Activated T-helper 2 cell treated with anti-CD3 and anti-CD28 coated beads, Interferon-gamma antibody, Interleukin-2, Interleukin-4, amounts not matched to agents 10 μg/mL and 5 μg/mL and 100 μg/mL, durations not matched to agents 14 hours and 24 hours and 36 hours (primary cell): ENCODE data around the gene TMPRSS13. TPM values are rescaled to one million over a fixed set of nuclear protein-coding genes. Genes with fewer than 3 reads are reported as not detected.

Source experiments
- DNase-seq: peaks from one replicate; pipeline ENCODE4 v3.0.0; 2021; ENCODE audit warnings: low spot score
- H3K27ac Mint-ChIP-seq: one replicate; pipeline ENCODE4 v1.8.0; 2021; ENCODE audit warnings: mixed read lengths
- H3K27me3 Mint-ChIP-seq: one replicate; pipeline ENCODE4 v1.8.0; 2021; ENCODE audit warnings: low read depth, mixed read lengths
- H3K36me3 Mint-ChIP-seq: one replicate; pipeline ENCODE4 v1.8.0; 2021; ENCODE audit warnings: low read depth, mixed read lengths
- H3K4me1 Mint-ChIP-seq: one replicate; pipeline ENCODE4 v1.8.0; 2021; ENCODE audit warnings: low read depth, mixed read lengths
- H3K4me3 Mint-ChIP-seq: one replicate; pipeline ENCODE4 v1.8.0; 2021; ENCODE audit warnings: low read depth, mild to moderate bottlenecking, moderate library complexity, mixed read lengths
- H3K9me3 Mint-ChIP-seq: one replicate; pipeline ENCODE4 v1.8.0; 2021; ENCODE audit warnings: mixed read lengths
- intact Hi-C: fragments of 100-400 bp; cut with micrococcal nuclease; formaldehyde crosslinking; loops from one replicate; pipeline ENCODE4 v1.15.1; 2023
- total RNA-seq: library from RNA; stranded (reverse); gene quantifications from 2 replicates; pipeline ENCODE4 v1.2.3, GENCODE V29; 2022

Gene TMPRSS13
- total RNA-seq, 1 donor from 2014 or later, result 5.3 TPM

DNA sequence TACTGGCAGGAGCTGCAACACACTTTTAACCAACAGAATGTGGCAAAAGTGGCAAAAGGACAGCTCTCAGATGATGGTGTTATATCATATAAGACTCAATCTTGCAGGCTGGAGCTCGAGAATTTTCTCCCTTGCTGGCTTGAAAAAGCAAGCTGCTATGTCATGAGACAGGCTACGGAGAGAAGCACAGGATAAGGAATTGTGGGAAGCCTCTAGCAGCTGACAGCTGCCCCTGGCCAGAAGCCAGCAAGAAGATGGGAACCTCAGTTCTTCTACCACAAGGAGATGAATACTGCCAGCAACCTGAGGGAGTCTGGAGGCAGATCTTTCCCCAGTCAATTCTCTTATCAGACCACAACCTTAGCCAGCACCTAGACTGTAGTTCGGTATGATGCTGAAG is 77.3 kb downstream of the TMPRSS13 start:
- Mint-ChIP-seq H3K9me3 (peaks cover 8% of the 10 kb centered on the region), H3K27ac (no peak overlapping the region), H3K27me3 (peaks cover 14% of the 10 kb centered on the region), H3K4me3 (no peak overlapping the region), H3K36me3 (peaks cover 8% of the 10 kb centered on the region), H3K4me1 (peaks cover 13% of the 10 kb centered on the region)
- intact Hi-C loops, result no loop called here
- no peak for DNase-seq

DNA sequence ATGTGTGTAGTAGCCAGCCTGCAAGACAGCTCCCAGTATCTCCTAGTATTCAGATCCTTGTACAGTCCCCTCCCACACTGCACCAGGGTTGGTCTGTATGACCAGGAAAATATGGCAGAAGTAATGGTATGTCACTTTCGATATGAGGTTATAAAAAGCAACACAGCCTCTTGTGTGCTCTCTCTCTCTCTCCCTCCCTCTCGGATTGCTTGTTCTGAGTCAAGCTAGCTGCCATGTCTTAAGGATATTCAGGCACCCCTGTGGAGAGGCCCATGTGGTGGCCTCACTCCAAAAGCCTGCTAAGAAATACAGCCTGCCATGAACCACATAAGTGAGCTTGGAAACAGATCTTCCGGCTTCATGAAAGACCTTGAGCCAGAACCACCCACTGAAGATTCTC is 78.1 kb downstream of the TMPRSS13 start:
- no peak overlapping the region for H3K4me3 Mint-ChIP-seq
- H3K9me3 Mint-ChIP-seq, result peaks cover 8% of the 10 kb centered on the region
- H3K36me3 Mint-ChIP-seq, result peaks cover 8% of the 10 kb centered on the region
- intact Hi-C loops, result no loop called here
- no peak overlapping the region for H3K27ac Mint-ChIP-seq
- DNase-seq, result no peak
- peaks cover 13% of the 10 kb centered on the region for H3K4me1 Mint-ChIP-seq
- peaks cover 15% of the 10 kb centered on the region for H3K27me3 Mint-ChIP-seq

Other genes starting within 250 kb of the TMPRSS13 start
- gene DSCAML1, start 132.2 kb downstream of the TMPRSS13 start, total RNA-seq, result not detected in 2 replicates
- 0.48 and 0.51 TPM in 2 replicates for gene FXYD2, start 104.7 kb downstream of the TMPRSS13 start, total RNA-seq
- 0.11 and 0.18 TPM in 2 replicates for gene FXYD6, start 52.7 kb downstream of the TMPRSS13 start, total RNA-seq
- gene IL10RA, start 57.0 kb upstream of the TMPRSS13 start, total RNA-seq, result 144 and 147 TPM in 2 replicates
- not detected in 2 replicates for gene TMPRSS4, start 147.7 kb upstream of the TMPRSS13 start, total RNA-seq
- gene SMIM35, start 157.6 kb upstream of the TMPRSS13 start, total RNA-seq, result 1.7 and 1.9 TPM in 2 replicates
- 0.30 and 0.32 TPM in 2 replicates for gene SCN4B, start 223.4 kb upstream of the TMPRSS13 start, total RNA-seq
- 0.02 TPM in 1 of 2 replicates, not detected in the other for gene SCN2B, start 247.2 kb upstream of the TMPRSS13 start, total RNA-seq